Endothelial cell of umbilical vein (primary cell): ENCODE results near the gene NOTCH2. TPM values are rescaled to one million over a fixed set of nuclear protein-coding genes. Genes with fewer than 3 reads are reported as not detected.

ENCODE experiments used
- BruUV-seq: library from RNA; stranded (reverse); fragments of 400-500 nt; replicated peaks from 2 replicates; lab custom pipeline; 2021; lab: Mats Ljungman, UMichigan
- CTCF ChIA-PET: fragments of 300-600, 350-600 bp; sonication (Branson Sonifier 250); formaldehyde crosslinking; loops from one replicate; lab custom pipeline; 2021; ENCODE audit warnings: antibody characterized with exemption, inconsistent platforms; lab: Charles Lee
- POLR2A ChIA-PET: fragments of 300-600, 350-600 bp; sonication (Branson Sonifier 250); formaldehyde crosslinking; loops from one replicate; lab custom pipeline; 2021; ENCODE audit warnings: antibody characterized with exemption, inconsistent platforms; lab: Charles Lee
- DNase-seq: peaks from one replicate; pipeline ENCODE4 v3.0.0-alpha.2; 2011; ENCODE audit warnings: low read depth, low spot score
- FAIRE-seq: peaks from 2 replicates; lab custom pipeline; 2011; peaks lifted over from hg19 to GRCh38; lab: Jason Lieb, UNC
- H2AFZ ChIP-seq: 2 replicates; pipeline ENCODE4 v1.6.0; 2012; ENCODE audit warnings: low read depth, low read length, control low read depth, inconsistent platforms
- H3K27ac ChIP-seq: 2 replicates; pipeline ENCODE4 v1.5.1; 2011; ENCODE audit warnings: low read depth, mild to moderate bottlenecking, control low read depth, low read length, moderate library complexity; ENCODE audit not compliant: insufficient read depth
- H3K27me3 ChIP-seq, 2 experiments: 2 replicates each; pipeline versions ENCODE4 v1.6.0 to v1.6.1; 2011; ENCODE audit warnings: low read length in 2 of 2, mixed read lengths in 1 of 2; ENCODE audit not compliant: control insufficient read depth in 2 of 2, insufficient read depth in 2 of 2
- H3K36me3 ChIP-seq, 2 experiments: 2 replicates in 1 of 2; 3 replicates in 1 of 2; pipeline ENCODE4 v1.5.1; 2011; ENCODE audit warnings: low read length in 2 of 2, mild to moderate bottlenecking in 1 of 2, moderate library complexity in 1 of 2; ENCODE audit not compliant: control insufficient read depth in 2 of 2, insufficient read depth in 2 of 2; ENCODE audit errors: extremely low read depth in 1 of 2
- H3K4me1 ChIP-seq: 3 replicates; pipeline ENCODE4 v1.5.1; 2011; ENCODE audit warnings: mild to moderate bottlenecking, low read length; ENCODE audit not compliant: control insufficient read depth, insufficient read depth; ENCODE audit errors: extremely low read depth
- H3K4me2 ChIP-seq: 2 replicates; pipeline ENCODE4 v1.6.1; 2011; ENCODE audit warnings: low read length, control low read depth, mixed read lengths; ENCODE audit not compliant: insufficient read depth
- H3K4me3 ChIP-seq, 3 experiments: fragments of 200-600 bp in 1 of 3; sonication (generic), shearing (Covaris generic) in 1 of 3; replicated peaks in 1 of 3; 2 replicates each; pipeline ENCODE4 v1.5.1; 2011 to 2016; ENCODE audit warnings: control low read depth in 3 of 3, low read length in 3 of 3, mild to moderate bottlenecking in 2 of 3, inconsistent platforms in 1 of 3, low read depth in 1 of 3, moderate library complexity in 1 of 3; ENCODE audit not compliant: insufficient read depth in 1 of 3
- H3K79me2 ChIP-seq: 2 replicates; pipeline ENCODE4 v1.6.0; 2012; ENCODE audit warnings: low read length, inconsistent platforms; ENCODE audit not compliant: control insufficient read depth, insufficient read depth
- H3K9ac ChIP-seq: replicated peaks from 2 replicates; pipeline ENCODE3; 2011; ENCODE audit warnings: low read length, control low read depth; ENCODE audit not compliant: insufficient read depth; ENCODE audit errors: extremely low read depth
- H3K9me1 ChIP-seq: replicated peaks from 3 replicates; pipeline ENCODE4 v1.6.0; 2011; ENCODE audit warnings: mild to moderate bottlenecking, low read length; ENCODE audit not compliant: control insufficient read depth, insufficient read depth; ENCODE audit errors: extremely low read depth
- H3K9me3 ChIP-seq: replicated peaks from 2 replicates; pipeline ENCODE4 v1.5.1; 2012; ENCODE audit warnings: low read length, inconsistent platforms; ENCODE audit not compliant: control insufficient read depth, insufficient read depth
- H4K20me1 ChIP-seq: replicated peaks from 2 replicates; pipeline ENCODE3; 2011; ENCODE audit warnings: mild to moderate bottlenecking, low read length; ENCODE audit not compliant: control insufficient read depth, insufficient read depth; ENCODE audit errors: extremely low read depth
- CTCF ChIP-seq, 2 donors: IDR thresholded peaks; 1 replicate in 1 of 2; 2 replicates in 1 of 2; pipeline ENCODE4 v1.5.1; 2011; ENCODE audit warnings: low read length in 2 of 2, mild to moderate bottlenecking in 2 of 2, moderate library complexity in 2 of 2, control low read depth in 1 of 2, inconsistent platforms in 1 of 2, low read depth in 1 of 2; ENCODE audit not compliant: insufficient read depth in 1 of 2; ENCODE audit errors: extremely low read depth in 1 of 2
- EZH2 ChIP-seq: IDR thresholded peaks from 2 replicates; pipeline ENCODE4 v1.6.1; 2012; ENCODE audit warnings: borderline replicate concordance, low read depth, mild to moderate bottlenecking, moderate library complexity, low read length, inconsistent platforms; ENCODE audit not compliant: severe bottlenecking
- FOS ChIP-seq: IDR thresholded peaks from 2 replicates; pipeline ENCODE4 v1.6.1; 2011; ENCODE audit warnings: mild to moderate bottlenecking, low read length, moderate library complexity, borderline replicate concordance; ENCODE audit not compliant: insufficient read depth
- GATA2 ChIP-seq: IDR thresholded peaks from 2 replicates; pipeline ENCODE4 v1.7.0; 2011; ENCODE audit warnings: low read depth, mild to moderate bottlenecking, moderate library complexity, mixed read lengths, low read length; ENCODE audit not compliant: insufficient read length, insufficient read depth
- JUN ChIP-seq: IDR thresholded peaks from 2 replicates; pipeline ENCODE4 v1.6.1; 2011; ENCODE audit warnings: borderline replicate concordance, low read depth; ENCODE audit not compliant: insufficient read length, insufficient read depth
- MAX ChIP-seq: IDR thresholded peaks from 2 replicates; pipeline ENCODE4 v1.6.1; 2011; ENCODE audit not compliant: insufficient read depth, insufficient read length
- MYC ChIP-seq: IDR thresholded peaks from one replicate; pipeline ENCODE4 v1.6.1; 2011; ENCODE audit warnings: mild to moderate bottlenecking, low read depth, low read length
- POLR2A ChIP-seq: IDR thresholded peaks from 2 replicates; pipeline ENCODE4 v1.6.1; 2012; ENCODE audit warnings: low read depth, mild to moderate bottlenecking, control low read depth, low read length
- POLR2AphosphoS5 ChIP-seq: IDR thresholded peaks from 2 replicates; pipeline ENCODE4 v1.6.1; 2012; ENCODE audit warnings: low read depth, mild to moderate bottlenecking, control low read depth, low read length, moderate library complexity; ENCODE audit not compliant: insufficient read depth
- dilution Hi-C: fragments of 300-500 bp; cut with MboI; formaldehyde crosslinking; loops from one replicate; pipeline ENCODE4 v1.15.0; 2019; ENCODE audit warnings: low sequenced_read_pairs; ENCODE audit not compliant: extremely low pct_ligation_motif_present
- intact Hi-C: fragments of 100-400 bp; cut with micrococcal nuclease; formaldehyde crosslinking; loops from one replicate; pipeline ENCODE4 v1.10.0; 2022
- polyA plus RNA-seq, 4 experiments: library from polyadenylated mRNA; depleted of rRNA in 3 of 4; stranded (reverse) in 3 of 4; unstranded in 1 of 4; fragments of >200 nt; gene quantifications; 2 replicates each; pipeline versions ENCODE4 v1.2.1 to v1.2.3, GENCODE V29; 2011 to 2012; ENCODE audit warnings: missing spikeins in 1 of 4
- total RNA-seq: library from RNA; stranded (reverse); gene quantifications from 2 replicates; pipeline ENCODE4 v1.2.3, GENCODE V29; 2021

Gene NOTCH2
- total and polyA plus RNA-seq, 2 donors (not counting 3 experiments of a cell fraction or from before 2014, with no cell fraction given), result 14.3 to 49.1 TPM

DNA sequence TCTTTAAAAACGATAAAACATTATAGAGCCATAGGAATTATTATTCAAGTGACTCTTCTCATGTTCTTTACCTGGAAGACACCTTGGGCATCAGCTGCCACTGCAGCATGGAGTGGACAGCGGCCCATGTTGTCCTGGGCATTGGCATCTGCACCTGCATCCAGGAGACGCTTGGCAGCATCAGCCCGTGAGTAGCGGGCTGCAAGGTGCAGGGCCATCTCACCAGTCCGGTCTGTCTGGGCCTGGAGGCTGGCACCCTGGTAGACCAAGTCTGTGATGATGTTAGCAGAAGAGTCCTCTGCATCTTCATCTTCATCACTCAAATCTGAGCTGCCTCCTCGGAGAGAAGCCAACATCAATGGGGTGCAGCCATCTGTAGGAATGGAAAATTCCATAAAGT, 150.2 kb downstream of the NOTCH2 start:
- TF ChIP-seq POLR2AphosphoS5 (no peak), CTCF (IDR thresholded peaks at IDR 0.05; ENCODE audit: extremely low read depth in 1 of 2, insufficient read depth in 1 of 2, low read depth in 1 of 2, low read length in 2 of 2) (no peak), GATA2 (no peak), FOS (no peak), POLR2A (no peak), MAX (no peak), JUN (no peak), EZH2 (no peak), MYC (no peak)
- dilution Hi-C loops (no loop called here), intact Hi-C loops (no loop called here)
- H3K36me3 ChIP-seq, result peaks cover 16 to 17% of the 10 kb centered on the region in 2 experiments
- no peak overlapping the region for H2AFZ ChIP-seq
- no peaks in the 10 kb centered on the region for H3K4me1 ChIP-seq
- BruUV-seq, result no TSS peak
- DNase-seq (no peak), FAIRE-seq (no peak)
- H4K20me1 ChIP-seq, result no peaks in the 10 kb centered on the region
- H3K4me3 ChIP-seq, result no peak overlapping the region
- no peak overlapping the region for H3K4me2 ChIP-seq
- no peaks in the 10 kb centered on the region for H3K79me2 ChIP-seq
- ChIA-PET POLR2A (no interaction called here), CTCF (interaction anchor here (0.6 to 1.3 kb wide), 3 partner anchors 29 to 49 kb away, joined by 3 to 5 read pairs (median 5); no protein-coding TSS in a partner anchor)
- H3K27me3 ChIP-seq, result no peaks in the 10 kb centered on the region
- H3K9me3 ChIP-seq, result no peaks in the 10 kb centered on the region
- no peaks in the 10 kb centered on the region for H3K9me1 ChIP-seq
- H3K9ac ChIP-seq, result no peak overlapping the region
- no peak overlapping the region for H3K27ac ChIP-seq
